Measurements from ENCODE around the gene SLC1A1.

Gene SLC1A1

DNA sequence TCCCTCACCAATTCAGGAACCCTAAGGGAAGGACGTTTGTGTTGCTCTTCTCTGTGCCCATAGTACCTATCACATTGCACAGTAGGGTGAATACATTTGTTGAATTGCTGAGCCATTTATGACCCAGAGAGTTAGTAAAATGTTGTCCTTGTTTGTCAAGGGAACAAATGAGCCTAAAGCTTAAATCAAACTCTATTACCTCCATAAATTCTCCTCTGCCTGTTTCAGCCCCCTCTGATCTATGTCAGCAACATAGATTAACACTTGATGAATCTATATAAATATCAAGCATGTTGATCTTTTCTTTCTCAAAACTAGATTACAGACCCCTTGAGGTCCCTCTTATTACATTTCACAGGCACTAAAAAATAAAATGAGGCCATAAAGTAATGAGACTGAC is 7.1 kb downstream of the SLC1A1 start:
- DNase-seq: no peak
- in situ Hi-C loops (cut with HindIII; ENCODE audit: low pct_ligation_motif_present, low sequenced_read_pairs): no loop called here
- no peak for TF ChIP-seq CTCF (IDR thresholded peaks at IDR 0.05; ENCODE audit: low read depth, low read length, missing control alignments)

DNA sequence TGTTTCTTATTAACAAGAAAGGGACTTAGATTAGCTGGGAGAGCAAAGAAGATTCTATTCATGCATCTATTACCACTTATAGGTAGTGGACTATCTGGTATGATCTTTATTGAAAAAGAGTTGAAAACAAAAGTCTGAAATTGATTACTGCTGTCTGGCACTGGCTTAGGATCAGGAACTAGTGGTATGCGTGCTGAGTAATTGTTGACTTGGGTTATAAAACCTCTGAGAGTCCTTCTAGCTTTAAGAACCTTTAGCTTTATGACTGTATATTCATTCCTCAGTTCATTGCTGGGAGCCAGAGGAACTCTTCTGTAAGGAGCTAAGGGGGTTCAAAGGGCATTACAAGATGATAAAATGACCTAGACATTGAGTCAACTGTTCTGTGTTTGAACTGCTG is 7.6 kb downstream of the SLC1A1 start:
- H3K27me3 ChIP-seq (replicated peaks): no peaks in the 10 kb centered on the region
- DNase-seq: peak; percentile 79

More for the DNA sequence above, 7.1 kb downstream of the SLC1A1 start:
- no peak overlapping the region for H3K4me3 ChIP-seq (ENCODE audit: low read depth, low read length)
- no peak overlapping the region for H3K27ac ChIP-seq
- no peaks in the 10 kb centered on the region for H3K27me3 ChIP-seq (replicated peaks)
- no peaks in the 10 kb centered on the region for H3K36me3 ChIP-seq (replicated peaks)

DNA sequence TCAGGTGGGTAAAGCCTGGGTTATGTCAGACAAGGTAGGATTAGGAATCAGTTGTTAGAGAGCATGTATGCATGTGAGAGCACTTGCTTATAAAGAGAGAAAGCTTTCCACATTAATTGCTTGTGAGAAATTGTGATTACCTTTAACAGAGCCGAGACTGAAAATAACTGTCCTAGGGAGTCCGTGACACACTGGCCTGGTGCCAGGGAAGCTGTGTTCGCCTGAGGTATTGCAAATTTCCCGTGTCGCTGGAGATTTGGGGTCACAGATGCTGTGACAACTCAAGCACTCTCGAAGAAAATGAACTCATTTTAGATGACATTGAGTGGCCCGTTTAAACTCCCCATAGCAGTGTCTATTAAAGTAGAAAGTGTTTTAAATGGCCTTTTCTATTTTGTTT is 9.6 kb downstream of the SLC1A1 start:
- no peaks in the 10 kb centered on the region for H3K27me3 ChIP-seq (replicated peaks)
- in situ Hi-C loops (cut with HindIII; ENCODE audit: low pct_ligation_motif_present, low sequenced_read_pairs): no loop called here
- H3K36me3 ChIP-seq (replicated peaks): no peaks in the 10 kb centered on the region
- no peak overlapping the region for H3K27ac ChIP-seq
- H3K4me3 ChIP-seq (ENCODE audit: low read depth, low read length): no peak overlapping the region
- no peak for TF ChIP-seq CTCF (IDR thresholded peaks at IDR 0.05; ENCODE audit: low read depth, low read length, missing control alignments)
- DNase-seq: no peak

More for the DNA sequence above, 7.6 kb downstream of the SLC1A1 start:
- in situ Hi-C loops (cut with HindIII; ENCODE audit: low pct_ligation_motif_present, low sequenced_read_pairs): no loop called here
- no peak for TF ChIP-seq CTCF (IDR thresholded peaks at IDR 0.05; ENCODE audit: low read depth, low read length, missing control alignments)
- H3K27ac ChIP-seq: peak overlapping the region; percentile 16
- H3K4me3 ChIP-seq (ENCODE audit: low read depth, low read length): no peak overlapping the region
- no peaks in the 10 kb centered on the region for H3K36me3 ChIP-seq (replicated peaks)

DNA sequence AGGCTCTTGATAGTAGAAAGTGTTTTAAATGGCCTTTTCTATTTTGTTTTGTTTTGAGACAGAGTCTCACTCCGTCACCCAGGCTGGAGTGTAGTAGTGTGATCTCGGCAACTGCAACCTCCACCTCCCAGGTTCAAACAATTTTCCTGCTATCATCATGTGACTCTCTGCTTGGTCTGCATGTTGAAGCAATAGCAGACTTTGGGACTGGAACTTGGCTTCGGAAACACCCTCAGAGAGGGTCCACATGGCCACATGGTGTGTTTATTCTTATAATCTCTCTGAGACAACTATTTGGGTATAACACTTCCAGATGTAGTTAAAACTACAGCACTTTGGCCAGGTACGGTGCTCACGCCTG is 10.9 kb downstream of the SLC1A1 start:
- no peak for TF ChIP-seq CTCF (IDR thresholded peaks at IDR 0.05; ENCODE audit: low read depth, low read length, missing control alignments)
- H3K27ac ChIP-seq: no peak overlapping the region
- in situ Hi-C loops (cut with HindIII; ENCODE audit: low pct_ligation_motif_present, low sequenced_read_pairs): no loop called here
- H3K36me3 ChIP-seq (replicated peaks): no peaks in the 10 kb centered on the region
- no peak overlapping the region for H3K4me3 ChIP-seq (ENCODE audit: low read depth, low read length)
- H3K27me3 ChIP-seq (replicated peaks): no peaks in the 10 kb centered on the region
- no peak for DNase-seq

GRCh38 chr9:4502444-4502843 is 12.2 kb downstream of the SLC1A1 start:
- Histone ChIP-seq H3K27ac (no peak overlapping the region), H3K4me3 (ENCODE audit: low read depth, low read length) (no peak overlapping the region), H3K36me3 (replicated peaks) (no peaks in the 10 kb centered on the region), H3K27me3 (replicated peaks) (no peaks in the 10 kb centered on the region)
- no peak for DNase-seq
- TF ChIP-seq CTCF (IDR thresholded peaks at IDR 0.05; ENCODE audit: low read depth, low read length, missing control alignments): no peak
- in situ Hi-C loops (cut with HindIII; ENCODE audit: low pct_ligation_motif_present, low sequenced_read_pairs): no loop called here

DNA sequence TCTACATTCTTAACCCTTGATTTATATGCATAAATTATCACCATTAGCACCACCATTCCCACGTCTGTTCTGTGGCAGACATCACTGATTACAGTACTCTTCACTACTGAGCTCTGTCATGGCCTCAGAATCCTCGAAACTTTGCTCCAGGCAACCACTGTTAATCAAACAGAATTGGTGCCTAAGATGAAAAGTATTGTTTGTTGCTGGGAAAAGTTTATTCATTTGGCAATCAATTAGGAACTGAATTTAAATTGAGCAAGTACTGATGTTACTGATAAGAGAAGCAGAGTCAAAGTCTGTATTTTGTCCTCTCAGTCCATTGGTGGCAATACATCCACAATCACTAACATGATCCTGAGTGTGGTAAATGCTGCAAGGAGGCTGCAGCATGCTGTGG is 12.8 kb downstream of the SLC1A1 start:
- no peak for DNase-seq
- H3K27ac ChIP-seq: no peak overlapping the region
- H3K4me3 ChIP-seq (ENCODE audit: low read depth, low read length): no peak overlapping the region
- H3K36me3 ChIP-seq (replicated peaks): no peaks in the 10 kb centered on the region
- TF ChIP-seq CTCF (IDR thresholded peaks at IDR 0.05; ENCODE audit: low read depth, low read length, missing control alignments): no peak
- in situ Hi-C loops (cut with HindIII; ENCODE audit: low pct_ligation_motif_present, low sequenced_read_pairs): no loop called here
- H3K27me3 ChIP-seq (replicated peaks): no peaks in the 10 kb centered on the region
